Panc1 (cell line): ENCODE data around the gene FOXK2.

Source experiments
- TF ChIP-seq, protein P1 (sequence below): fragments of 450-650 bp; IDR thresholded peaks from 2 replicates; pipeline ENCODE4 v1.5.1; 2017; ENCODE audit warnings: mild to moderate bottlenecking
- TF ChIP-seq, protein P2 (sequence below), 2 experiments: IDR thresholded peaks; 2 replicates each; pipeline ENCODE4 v1.6.1; 2011 to 2012; ENCODE audit warnings: low read depth in 2 of 2, control low read depth in 1 of 2, low read length in 1 of 2, mild to moderate bottlenecking in 1 of 2, moderate library complexity in 1 of 2; ENCODE audit not compliant: insufficient read depth in 1 of 2

DNA sequence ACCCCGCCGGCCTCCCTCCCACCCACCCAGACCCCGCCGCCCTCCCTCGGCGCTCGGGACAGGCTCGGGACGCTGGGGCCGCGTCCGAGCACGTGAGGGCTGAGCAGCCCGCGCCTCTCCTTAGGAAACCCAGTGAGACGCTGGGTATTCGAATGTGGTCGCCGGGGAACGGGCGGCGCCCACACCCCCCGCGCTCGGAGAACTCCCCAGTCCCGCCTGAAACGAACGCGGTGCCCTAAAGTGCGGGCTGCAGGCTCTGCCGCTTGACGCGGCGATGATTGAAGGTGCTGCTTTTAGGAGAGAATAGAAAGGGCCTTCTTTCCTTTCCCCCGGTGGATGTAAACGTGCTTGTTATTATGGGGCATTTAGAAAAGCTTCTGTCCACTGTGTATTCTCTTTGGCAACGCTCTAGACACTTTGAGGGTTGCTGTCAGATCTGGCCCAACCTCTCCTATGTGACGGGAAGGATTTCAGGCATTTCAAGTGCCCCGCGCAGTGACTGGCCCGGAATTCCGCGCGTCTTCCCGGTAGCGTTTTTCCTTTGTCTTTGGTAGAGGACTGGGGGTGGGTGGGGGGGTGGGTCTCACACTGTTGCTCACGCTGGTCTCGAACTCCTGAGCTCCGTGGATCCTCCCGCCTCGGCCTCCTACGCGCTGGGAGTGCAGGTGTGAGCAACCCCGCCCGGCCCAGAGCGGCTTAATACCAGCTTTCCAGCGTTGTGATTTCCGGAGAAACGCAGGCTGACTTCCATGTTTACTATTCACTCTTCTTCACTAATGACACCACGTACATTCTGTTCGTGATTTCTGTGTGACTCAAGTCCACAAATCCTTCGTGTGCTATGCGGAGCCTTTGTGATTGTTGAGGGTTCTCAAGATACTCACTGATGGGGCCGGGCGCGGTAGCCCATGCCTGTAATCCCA is 21.8 kb upstream of the FOXK2 start:
- TF ChIP-seq, protein P1, sequence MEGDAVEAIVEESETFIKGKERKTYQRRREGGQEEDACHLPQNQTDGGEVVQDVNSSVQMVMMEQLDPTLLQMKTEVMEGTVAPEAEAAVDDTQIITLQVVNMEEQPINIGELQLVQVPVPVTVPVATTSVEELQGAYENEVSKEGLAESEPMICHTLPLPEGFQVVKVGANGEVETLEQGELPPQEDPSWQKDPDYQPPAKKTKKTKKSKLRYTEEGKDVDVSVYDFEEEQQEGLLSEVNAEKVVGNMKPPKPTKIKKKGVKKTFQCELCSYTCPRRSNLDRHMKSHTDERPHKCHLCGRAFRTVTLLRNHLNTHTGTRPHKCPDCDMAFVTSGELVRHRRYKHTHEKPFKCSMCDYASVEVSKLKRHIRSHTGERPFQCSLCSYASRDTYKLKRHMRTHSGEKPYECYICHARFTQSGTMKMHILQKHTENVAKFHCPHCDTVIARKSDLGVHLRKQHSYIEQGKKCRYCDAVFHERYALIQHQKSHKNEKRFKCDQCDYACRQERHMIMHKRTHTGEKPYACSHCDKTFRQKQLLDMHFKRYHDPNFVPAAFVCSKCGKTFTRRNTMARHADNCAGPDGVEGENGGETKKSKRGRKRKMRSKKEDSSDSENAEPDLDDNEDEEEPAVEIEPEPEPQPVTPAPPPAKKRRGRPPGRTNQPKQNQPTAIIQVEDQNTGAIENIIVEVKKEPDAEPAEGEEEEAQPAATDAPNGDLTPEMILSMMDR: no peak
- TF ChIP-seq, protein P2, sequence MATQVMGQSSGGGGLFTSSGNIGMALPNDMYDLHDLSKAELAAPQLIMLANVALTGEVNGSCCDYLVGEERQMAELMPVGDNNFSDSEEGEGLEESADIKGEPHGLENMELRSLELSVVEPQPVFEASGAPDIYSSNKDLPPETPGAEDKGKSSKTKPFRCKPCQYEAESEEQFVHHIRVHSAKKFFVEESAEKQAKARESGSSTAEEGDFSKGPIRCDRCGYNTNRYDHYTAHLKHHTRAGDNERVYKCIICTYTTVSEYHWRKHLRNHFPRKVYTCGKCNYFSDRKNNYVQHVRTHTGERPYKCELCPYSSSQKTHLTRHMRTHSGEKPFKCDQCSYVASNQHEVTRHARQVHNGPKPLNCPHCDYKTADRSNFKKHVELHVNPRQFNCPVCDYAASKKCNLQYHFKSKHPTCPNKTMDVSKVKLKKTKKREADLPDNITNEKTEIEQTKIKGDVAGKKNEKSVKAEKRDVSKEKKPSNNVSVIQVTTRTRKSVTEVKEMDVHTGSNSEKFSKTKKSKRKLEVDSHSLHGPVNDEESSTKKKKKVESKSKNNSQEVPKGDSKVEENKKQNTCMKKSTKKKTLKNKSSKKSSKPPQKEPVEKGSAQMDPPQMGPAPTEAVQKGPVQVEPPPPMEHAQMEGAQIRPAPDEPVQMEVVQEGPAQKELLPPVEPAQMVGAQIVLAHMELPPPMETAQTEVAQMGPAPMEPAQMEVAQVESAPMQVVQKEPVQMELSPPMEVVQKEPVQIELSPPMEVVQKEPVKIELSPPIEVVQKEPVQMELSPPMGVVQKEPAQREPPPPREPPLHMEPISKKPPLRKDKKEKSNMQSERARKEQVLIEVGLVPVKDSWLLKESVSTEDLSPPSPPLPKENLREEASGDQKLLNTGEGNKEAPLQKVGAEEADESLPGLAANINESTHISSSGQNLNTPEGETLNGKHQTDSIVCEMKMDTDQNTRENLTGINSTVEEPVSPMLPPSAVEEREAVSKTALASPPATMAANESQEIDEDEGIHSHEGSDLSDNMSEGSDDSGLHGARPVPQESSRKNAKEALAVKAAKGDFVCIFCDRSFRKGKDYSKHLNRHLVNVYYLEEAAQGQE (IDR thresholded peaks at IDR 0.05; ENCODE audit: insufficient read depth in 1 of 2, low read depth in 2 of 2, low read length in 1 of 2): no peak
